DND-41 (cell line): ENCODE data around the gene LLPH.

Experiments used
- ATAC-seq: fragments of 200-7000 bp; cut with Tn5 transposase; 3 replicates; pipeline ENCODE4 v1.9.1; 2021; ENCODE audit warnings: low read depth; ENCODE audit not compliant: insufficient read depth
- DNase-seq: peaks from one replicate; pipeline ENCODE4 v3.0.0-alpha.2; 2020
- H2AFZ ChIP-seq: 2 replicates; pipeline ENCODE4 v1.6.0; 2012; ENCODE audit warnings: low read depth, low read length
- H3K27ac ChIP-seq: 2 replicates; pipeline ENCODE4 v1.5.1; 2012; ENCODE audit warnings: low read length, inconsistent platforms
- H3K27me3 ChIP-seq: fragments of 200-600 bp; sonication (generic); 2 replicates; pipeline ENCODE4 v1.6.0; 2012; ENCODE audit warnings: low read length, mild to moderate bottlenecking, inconsistent platforms; ENCODE audit not compliant: insufficient read depth, poor library complexity
- H3K36me3 ChIP-seq: 2 replicates; pipeline ENCODE4 v1.5.1; 2012; ENCODE audit warnings: low read length, inconsistent platforms; ENCODE audit not compliant: insufficient read depth
- H3K4me1 ChIP-seq: 2 replicates; pipeline ENCODE4 v1.5.1; 2012; ENCODE audit warnings: mild to moderate bottlenecking, low read length; ENCODE audit not compliant: insufficient read depth
- H3K4me2 ChIP-seq: 2 replicates; pipeline ENCODE4 v1.6.0; 2012; ENCODE audit warnings: mild to moderate bottlenecking, moderate library complexity, low read length, inconsistent platforms; ENCODE audit not compliant: insufficient read depth
- H3K4me3 ChIP-seq, 2 experiments: fragments of 200-600 bp in 1 of 2; shearing (Covaris generic) in 1 of 2; 2 replicates each; pipeline ENCODE4 v1.5.1; 2012 to 2016; ENCODE audit warnings: inconsistent platforms in 2 of 2, low read length in 2 of 2, mild to moderate bottlenecking in 2 of 2, low read depth in 1 of 2, moderate library complexity in 1 of 2
- H3K79me2 ChIP-seq: 2 replicates; pipeline ENCODE4 v1.6.0; 2012; ENCODE audit warnings: low read length, inconsistent platforms; ENCODE audit not compliant: insufficient read depth
- H3K9ac ChIP-seq: 2 replicates; pipeline ENCODE4 v1.6.0; 2012; ENCODE audit warnings: low read depth, mild to moderate bottlenecking, inconsistent platforms, low read length, moderate library complexity
- H3K9me3 ChIP-seq: 2 replicates; pipeline ENCODE4 v1.5.1; 2012; ENCODE audit warnings: low read length, moderate library complexity, mild to moderate bottlenecking, inconsistent platforms; ENCODE audit not compliant: insufficient read depth, severe bottlenecking
- H4K20me1 ChIP-seq: 2 replicates; pipeline ENCODE4 v1.6.0; 2012; ENCODE audit warnings: low read length; ENCODE audit not compliant: insufficient read depth
- EZH2 ChIP-seq: IDR thresholded peaks from 3 replicates; pipeline ENCODE4 v1.6.1; 2012; ENCODE audit warnings: borderline replicate concordance, low read depth, mild to moderate bottlenecking, moderate library complexity, low read length, inconsistent platforms; ENCODE audit not compliant: severe bottlenecking
- TF ChIP-seq, protein P1 (sequence below): IDR thresholded peaks from 2 replicates; pipeline ENCODE4 v1.5.1; 2012; ENCODE audit warnings: borderline replicate concordance, low read length, moderate library complexity, mild to moderate bottlenecking; ENCODE audit not compliant: poor library complexity, severe bottlenecking; ENCODE audit errors: extremely low read depth

LLPH gene

DNA sequence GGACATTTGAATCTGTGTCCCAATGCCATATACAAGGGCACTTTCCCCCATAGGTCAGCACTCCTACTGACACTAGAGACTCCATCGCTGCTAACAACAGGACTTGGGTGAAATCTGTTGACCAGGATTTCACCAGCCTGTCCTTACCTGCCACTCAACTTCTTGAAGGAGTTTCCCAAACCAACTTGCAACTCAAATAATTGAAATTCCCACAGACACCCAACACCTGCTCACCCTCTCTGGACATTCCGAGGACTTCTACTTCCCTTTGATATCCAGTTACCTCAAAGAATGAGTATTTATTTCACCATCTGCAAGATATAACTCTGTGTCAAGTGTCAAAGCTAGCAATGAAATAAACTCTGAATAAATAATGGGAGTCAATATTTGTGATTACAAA, 44.6 kb downstream of the LLPH start:
- no peaks in the 10 kb centered on the region for H3K9me3 ChIP-seq
- H4K20me1 ChIP-seq, result no peaks in the 10 kb centered on the region
- H3K4me1 ChIP-seq, result no peaks in the 10 kb centered on the region
- H2AFZ ChIP-seq, result no peak overlapping the region; the same call in 1 of the 2 replicates
- H3K9ac ChIP-seq, result no peak overlapping the region
- no peak overlapping the region for H3K4me2 ChIP-seq
- no peaks in the 10 kb centered on the region for H3K36me3 ChIP-seq
- H3K27ac ChIP-seq, result no peak overlapping the region
- H3K4me3 ChIP-seq, result no peak overlapping the region
- ATAC-seq, result no peak
- H3K79me2 ChIP-seq, result no peaks in the 10 kb centered on the region
- no peak for DNase-seq
- H3K27me3 ChIP-seq, result peaks cover 2% of the 10 kb centered on the region
- no peak for TF ChIP-seq EZH2
- TF ChIP-seq, protein P1, sequence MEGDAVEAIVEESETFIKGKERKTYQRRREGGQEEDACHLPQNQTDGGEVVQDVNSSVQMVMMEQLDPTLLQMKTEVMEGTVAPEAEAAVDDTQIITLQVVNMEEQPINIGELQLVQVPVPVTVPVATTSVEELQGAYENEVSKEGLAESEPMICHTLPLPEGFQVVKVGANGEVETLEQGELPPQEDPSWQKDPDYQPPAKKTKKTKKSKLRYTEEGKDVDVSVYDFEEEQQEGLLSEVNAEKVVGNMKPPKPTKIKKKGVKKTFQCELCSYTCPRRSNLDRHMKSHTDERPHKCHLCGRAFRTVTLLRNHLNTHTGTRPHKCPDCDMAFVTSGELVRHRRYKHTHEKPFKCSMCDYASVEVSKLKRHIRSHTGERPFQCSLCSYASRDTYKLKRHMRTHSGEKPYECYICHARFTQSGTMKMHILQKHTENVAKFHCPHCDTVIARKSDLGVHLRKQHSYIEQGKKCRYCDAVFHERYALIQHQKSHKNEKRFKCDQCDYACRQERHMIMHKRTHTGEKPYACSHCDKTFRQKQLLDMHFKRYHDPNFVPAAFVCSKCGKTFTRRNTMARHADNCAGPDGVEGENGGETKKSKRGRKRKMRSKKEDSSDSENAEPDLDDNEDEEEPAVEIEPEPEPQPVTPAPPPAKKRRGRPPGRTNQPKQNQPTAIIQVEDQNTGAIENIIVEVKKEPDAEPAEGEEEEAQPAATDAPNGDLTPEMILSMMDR, result no peak

DNA sequence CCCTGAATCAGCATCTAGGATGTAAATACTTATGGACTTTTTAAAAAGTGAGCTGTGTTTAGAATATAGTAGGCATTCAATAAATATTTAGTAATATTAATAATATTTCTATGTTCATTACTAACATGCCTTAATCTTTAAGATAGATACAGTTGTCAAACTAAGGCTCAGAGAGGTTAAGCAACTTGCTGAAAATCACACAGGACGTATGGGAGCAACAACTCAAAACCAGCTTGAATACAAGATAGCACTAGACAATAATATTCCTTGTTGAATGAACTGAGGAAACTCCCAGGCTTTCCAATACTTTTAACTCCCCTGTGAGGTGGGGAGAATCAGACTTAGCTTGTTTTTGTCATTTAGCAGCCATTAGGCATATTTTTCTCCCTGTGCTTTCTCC, 45.3 kb downstream of the LLPH start:
- no peaks in the 10 kb centered on the region for H3K4me1 ChIP-seq
- H2AFZ ChIP-seq, result no peak overlapping the region
- H3K27me3 ChIP-seq, result peaks cover 2% of the 10 kb centered on the region
- DNase-seq (no peak), ATAC-seq (no peak)
- H3K4me3 ChIP-seq, result no peak overlapping the region
- H3K36me3 ChIP-seq, result no peaks in the 10 kb centered on the region
- H3K4me2 ChIP-seq, result no peak overlapping the region
- H4K20me1 ChIP-seq, result no peaks in the 10 kb centered on the region
- no peaks in the 10 kb centered on the region for H3K9me3 ChIP-seq
- TF ChIP-seq EZH2, result no peak
- TF ChIP-seq, protein P1, result no peak
- H3K79me2 ChIP-seq, result no peaks in the 10 kb centered on the region
- no peak overlapping the region for H3K27ac ChIP-seq
- no peak overlapping the region for H3K9ac ChIP-seq

DNA sequence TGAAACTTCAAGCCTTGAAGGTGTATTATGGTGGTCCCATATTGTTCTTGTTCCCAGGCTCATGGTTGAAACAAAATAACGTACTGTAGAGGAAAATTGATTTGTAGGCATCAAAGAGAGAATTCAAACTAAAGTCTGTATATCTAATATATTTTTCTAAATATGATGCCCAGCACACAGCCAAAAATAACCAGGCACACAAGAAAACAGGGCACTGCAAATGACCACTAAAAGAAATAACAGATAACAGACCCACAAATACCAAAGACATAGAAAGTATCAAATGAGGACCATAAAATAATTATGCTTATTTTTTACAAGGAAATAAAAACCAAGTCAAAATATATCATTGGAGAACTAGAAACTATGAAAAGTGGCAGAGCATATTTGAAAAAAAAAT, 46.8 kb downstream of the LLPH start:
- H4K20me1 ChIP-seq, result no peaks in the 10 kb centered on the region
- H3K27me3 ChIP-seq, result no peaks in the 10 kb centered on the region
- DNase-seq (no peak), ATAC-seq (no peak)
- H2AFZ ChIP-seq, result no peak overlapping the region
- H3K36me3 ChIP-seq, result no peaks in the 10 kb centered on the region
- no peak overlapping the region for H3K4me2 ChIP-seq
- no peak overlapping the region for H3K4me3 ChIP-seq
- H3K27ac ChIP-seq, result no peak overlapping the region
- no peaks in the 10 kb centered on the region for H3K4me1 ChIP-seq
- TF ChIP-seq, protein P1, result no peak
- TF ChIP-seq EZH2, result no peak
- H3K79me2 ChIP-seq, result no peaks in the 10 kb centered on the region
- H3K9ac ChIP-seq, result no peak overlapping the region
- H3K9me3 ChIP-seq, result no peaks in the 10 kb centered on the region

DNA sequence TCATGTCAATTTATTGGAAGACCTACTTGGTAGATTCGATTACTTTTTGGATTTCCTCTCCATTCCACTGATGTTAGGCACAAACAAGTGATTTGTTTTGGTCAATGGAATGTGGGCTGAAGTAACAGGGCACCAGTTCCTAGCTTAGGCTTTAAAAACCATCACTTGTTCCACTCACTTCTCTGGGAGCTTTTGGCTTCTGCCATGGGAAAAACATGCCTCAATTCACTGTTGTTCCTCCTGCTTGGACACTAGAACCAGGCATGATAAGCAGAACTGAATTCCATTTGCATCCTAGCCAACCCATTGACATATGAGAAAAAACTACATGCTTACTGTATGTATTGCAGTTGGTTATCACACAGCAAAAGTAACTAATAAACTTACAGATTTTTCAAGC, 47.8 kb downstream of the LLPH start:
- DNase-seq (no peak), ATAC-seq (no peak)
- no peak for TF ChIP-seq EZH2
- TF ChIP-seq, protein P1, result no peak
- H3K36me3 ChIP-seq, result no peaks in the 10 kb centered on the region
- no peak overlapping the region for H3K4me2 ChIP-seq
- H3K4me3 ChIP-seq, result no peak overlapping the region
- H3K9ac ChIP-seq, result no peak overlapping the region
- no peaks in the 10 kb centered on the region for H4K20me1 ChIP-seq
- peaks cover 4% of the 10 kb centered on the region for H3K27me3 ChIP-seq
- no peak overlapping the region for H2AFZ ChIP-seq
- no peaks in the 10 kb centered on the region for H3K79me2 ChIP-seq
- H3K27ac ChIP-seq, result no peak overlapping the region
- no peaks in the 10 kb centered on the region for H3K4me1 ChIP-seq
- H3K9me3 ChIP-seq, result no peaks in the 10 kb centered on the region
